HG03060 (cell line): ENCODE results near the gene FBXO33.

Source experiments
- ATAC-seq: cut with Tn5 transposase; IDR thresholded peaks from one replicate; pipeline ENCODE4 v1.9.1; 2021; ENCODE audit warnings: low read depth, moderate number of reproducible peaks; ENCODE audit not compliant: unreplicated experiment

Gene FBXO33

GRCh38 chr14:39432179-39432618 lies at the start of gene FBXO33:
Gene FBXO33, minus strand, starts transcription at chr14:39432433. Its CDS starts 271 bp downstream, at chr14:39432162.
- peak; percentile 65 for ATAC-seq

DNA sequence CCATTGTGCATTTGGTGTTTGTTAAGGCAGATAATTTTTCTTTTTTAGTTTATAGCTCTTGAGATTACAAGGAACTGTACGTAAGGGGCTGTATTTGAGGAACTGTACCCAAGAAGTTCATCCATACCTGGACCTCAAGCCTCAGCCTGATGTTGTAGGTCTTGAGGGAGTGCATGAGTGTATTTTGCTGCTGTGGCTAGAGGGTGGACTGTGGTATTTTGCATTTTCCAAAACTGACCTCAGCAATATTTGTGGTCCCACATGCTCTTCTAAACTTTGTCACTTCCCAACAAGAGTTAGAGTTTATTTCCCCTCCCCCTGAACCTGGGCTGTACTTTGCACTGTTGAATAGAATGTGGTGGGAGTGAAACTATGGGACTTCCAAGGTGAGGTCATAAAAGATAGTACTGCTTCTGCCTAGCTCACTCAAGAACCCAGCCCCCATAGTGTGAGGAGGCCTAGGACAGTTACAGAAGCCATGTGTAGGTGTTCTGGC lies 42.2 kb upstream of the FBXO33 start:
- peak; percentile 80 for ATAC-seq

GRCh38 chr14:39472078-39472477 lies 39.8 kb upstream of the FBXO33 start:
- ATAC-seq, result no peak

- ATAC-seq, result peak; percentile 97
These were observed 37.0 kb upstream of the FBXO33 start for GRCh38 chr14:39469094-39469710.

GRCh38 chr14:39467889-39468524 lies 35.8 kb upstream of the FBXO33 start:
- ATAC-seq, result no peak

GRCh38 chr14:39459795-39460478 lies 27.7 kb upstream of the FBXO33 start:
- no peak for ATAC-seq

- no peak for ATAC-seq
These were observed 24.5 kb upstream of the FBXO33 start for GRCh38 chr14:39456702-39457250.

GRCh38 chr14:39454906-39455539 lies 22.8 kb upstream of the FBXO33 start:
- ATAC-seq, result no peak

DNA sequence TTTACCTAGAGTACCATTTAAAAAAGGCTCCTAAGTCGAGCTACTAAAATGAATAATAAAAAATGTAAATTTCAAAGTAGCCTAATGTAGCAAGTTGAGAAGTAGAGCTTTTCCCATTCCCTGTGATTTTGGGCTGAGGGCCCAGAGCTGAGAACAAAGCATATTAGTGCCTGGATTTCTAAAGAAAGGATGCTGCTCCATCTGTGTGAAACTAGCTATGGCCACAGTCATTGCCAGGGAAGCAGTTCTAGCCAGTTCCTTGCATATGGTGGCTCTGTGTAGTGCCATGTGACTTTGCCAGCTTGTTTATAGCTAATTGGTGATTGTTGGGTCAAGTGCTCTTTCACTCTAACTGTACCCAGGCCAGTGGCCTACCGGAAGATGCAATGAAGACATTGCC lies 20.4 kb upstream of the FBXO33 start:
- ATAC-seq, result no peak

- ATAC-seq, result peak; percentile 70
These were observed 19.6 kb upstream of the FBXO33 start for GRCh38 chr14:39451811-39452210.

DNA sequence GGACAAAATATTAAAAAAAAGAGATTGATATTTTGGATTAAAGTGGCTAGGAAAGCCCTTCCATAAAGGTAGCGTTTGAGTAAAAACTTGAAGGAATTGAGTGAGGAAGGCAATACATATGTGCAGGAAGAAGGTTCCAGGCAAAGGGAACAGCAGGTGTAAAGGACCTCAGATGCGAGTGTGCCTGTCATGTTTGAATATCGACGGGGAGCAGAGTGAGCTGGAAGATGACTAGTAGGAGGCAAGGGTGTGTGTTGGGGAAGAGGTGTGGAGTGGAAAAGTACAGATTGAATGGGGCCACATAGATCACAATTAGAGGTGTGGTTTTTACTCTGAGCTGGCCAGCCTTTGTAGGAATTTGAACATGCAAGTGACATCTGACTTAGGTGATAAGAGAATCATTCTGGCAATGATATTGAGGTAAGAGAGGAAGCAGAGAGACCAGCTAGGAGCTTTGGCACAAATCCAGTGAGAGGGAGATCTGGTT lies 15.0 kb upstream of the FBXO33 start:
- no peak for ATAC-seq

- peak; percentile 37 for ATAC-seq
These were observed 14.0 kb upstream of the FBXO33 start for GRCh38 chr14:39446131-39446744.

- no peak for ATAC-seq
These were observed 10.1 kb upstream of the FBXO33 start for GRCh38 chr14:39442293-39442692.

- ATAC-seq, result no peak
These were observed 9.6 kb upstream of the FBXO33 start for GRCh38 chr14:39441805-39442204.

DNA sequence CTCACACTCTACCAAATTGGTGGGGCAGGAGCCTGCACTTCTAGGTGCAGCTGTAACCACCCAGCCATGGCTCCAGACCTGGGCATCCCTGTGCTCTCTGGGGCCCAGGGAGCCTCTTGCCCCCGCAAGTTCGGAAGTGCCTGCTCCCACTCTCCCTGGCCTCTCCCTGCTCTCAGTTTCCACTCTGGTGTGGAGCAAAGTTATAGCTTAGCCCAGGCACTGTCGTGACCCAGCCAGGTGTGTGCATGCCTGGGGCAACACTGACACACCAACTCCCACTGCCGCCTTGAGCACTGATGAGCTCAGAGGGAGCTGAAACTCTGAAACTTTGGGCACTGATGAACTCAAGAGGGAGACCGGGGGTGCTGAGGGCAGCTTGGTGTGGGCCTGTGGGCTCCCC lies 8.7 kb upstream of the FBXO33 start:
- no peak for ATAC-seq

GRCh38 chr14:39435241-39435640 lies 3.0 kb upstream of the FBXO33 start:
- ATAC-seq, result no peak

DNA sequence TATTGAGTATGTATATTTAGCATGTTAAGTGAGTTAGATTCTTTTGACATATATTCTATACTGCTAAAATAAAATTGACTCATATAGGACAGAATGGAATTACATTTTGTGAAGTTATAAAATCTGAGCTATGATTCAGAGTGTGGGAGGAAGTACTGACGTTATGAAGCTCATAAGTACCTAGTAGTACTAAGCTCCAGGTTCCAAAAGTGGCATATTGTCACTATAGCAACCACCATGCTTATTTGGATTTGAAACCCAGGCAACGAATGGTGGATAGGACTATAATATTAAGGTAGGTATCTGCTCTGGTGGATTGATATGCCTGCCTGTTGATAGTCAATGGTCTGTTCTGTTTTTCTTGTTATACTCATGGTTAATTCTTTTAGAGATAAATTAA lies 2.2 kb upstream of the FBXO33 start:
- no peak for ATAC-seq

- no peak for ATAC-seq
These were observed 1.2 kb upstream of the FBXO33 start for GRCh38 chr14:39433452-39433813.

GRCh38 chr14:39432619-39433451 lies 602 bp upstream of the FBXO33 start:
- peak; percentile 41 for ATAC-seq
